Right renal cortex interstitium (tissue), 3 donors: ENCODE results near the gene SLC25A25. TPM values are rescaled to one million over a fixed set of nuclear protein-coding genes. Genes with fewer than 3 reads are reported as not detected.
"Not testable (repeated sequence)": the region's sequence is repeated elsewhere in the genome, so short reads cannot be mapped to it uniquely, and the experiment has no call there.

Source experiments
- DNase-seq, 3 donors: peaks; one replicate each; pipeline ENCODE4 v3.0.0-alpha.2; 2013; ENCODE audit warnings: low read depth in 3 of 3, low spot score in 2 of 3
- polyA plus RNA-seq, 3 donors: library from polyadenylated mRNA; unstranded; fragments of 120-200 nt; gene quantifications; one replicate each; pipeline ENCODE4 v1.2.1, GENCODE V29; 2013; ENCODE audit not compliant: insufficient read length in 3 of 3

SLC25A25 gene
- polyA plus RNA-seq, 3 donors: 12.8 to 14.0 (median 13.4) TPM

- no peak for DNase-seq
These were observed 39.6 kb downstream of the SLC25A25 start for GRCh38 chr9:128107468-128108268.

- no peak for DNase-seq
These were observed 40.4 kb downstream of the SLC25A25 start for GRCh38 chr9:128108269-128109049.

GRCh38 chr9:128109050-128109709 is 41.1 kb downstream of the SLC25A25 start:
- DNase-seq: no peak

- DNase-seq: not testable (repeated sequence)
These were observed 43.7 kb downstream of the SLC25A25 start for GRCh38 chr9:128111726-128112125.

- DNase-seq: no peak
These were observed 45.7 kb downstream of the SLC25A25 start for GRCh38 chr9:128113526-128114325.

- no peak for DNase-seq
These were observed 46.5 kb downstream of the SLC25A25 start for GRCh38 chr9:128114326-128115186.

GRCh38 chr9:128115187-128116103 is 47.4 kb downstream of the SLC25A25 start:
- DNase-seq: no peak

GRCh38 chr9:128116104-128117083 is 48.4 kb downstream of the SLC25A25 start:
- DNase-seq: no peak

GRCh38 chr9:128117613-128118471 is 49.8 kb downstream of the SLC25A25 start:
- peak; percentile 67 to 83 (median 80) for DNase-seq

GRCh38 chr9:128118472-128118857 is 50.4 kb downstream of the SLC25A25 start:
- DNase-seq: no peak

- no peak for DNase-seq
These were observed 51.1 kb downstream of the SLC25A25 start for GRCh38 chr9:128118971-128119665.

- no peak for DNase-seq
These were observed 52.2 kb downstream of the SLC25A25 start for GRCh38 chr9:128120061-128120740.

GRCh38 chr9:128120741-128121465 is 52.9 kb downstream of the SLC25A25 start:
- DNase-seq: no peak

GRCh38 chr9:128121466-128121810 is 53.4 kb downstream of the SLC25A25 start:
- DNase-seq: no peak
